H9 (cell line): ENCODE results near the gene THBS4. TPM values are rescaled to one million over a fixed set of nuclear protein-coding genes. Genes with fewer than 3 reads are reported as not detected.

ENCODE experiments used
- DNase-seq: peaks from one replicate; pipeline ENCODE4 v3.0.0-alpha.2; 2017
- H2AFZ ChIP-seq: one replicate; pipeline ENCODE4 v1.6.1; 2013; ENCODE audit warnings: mild to moderate bottlenecking, low read length, control low read depth, moderate library complexity
- H2AK5ac ChIP-seq: 2 replicates; pipeline ENCODE4 v1.6.1; 2013; ENCODE audit warnings: low read length, control low read depth, mixed read lengths; ENCODE audit not compliant: insufficient read length
- H2BK120ac ChIP-seq: one replicate; pipeline ENCODE4 v1.6.1; 2013; ENCODE audit warnings: low read depth, mild to moderate bottlenecking, low read length, control low read depth, inconsistent platforms; ENCODE audit not compliant: poor library complexity, severe bottlenecking
- H2BK12ac ChIP-seq: 2 replicates; pipeline ENCODE4 v1.6.1; 2013; ENCODE audit warnings: low read length, control low read depth, mixed read lengths, low read depth; ENCODE audit not compliant: insufficient read length
- H2BK15ac ChIP-seq: 2 replicates; pipeline ENCODE4 v1.6.1; 2013; ENCODE audit warnings: low read depth, low read length, control low read depth
- H2BK20ac ChIP-seq: one replicate; pipeline ENCODE4 v1.6.1; 2013; ENCODE audit warnings: low read depth, mild to moderate bottlenecking, low read length, control low read depth, inconsistent platforms; ENCODE audit not compliant: poor library complexity, severe bottlenecking
- H2BK5ac ChIP-seq: 2 replicates; pipeline ENCODE4 v1.6.1; 2013; ENCODE audit warnings: low read length, control low read depth, mixed read lengths; ENCODE audit not compliant: insufficient read length
- H3K14ac ChIP-seq: 2 replicates; pipeline ENCODE4 v1.6.1; 2013; ENCODE audit warnings: low read length, control low read depth; ENCODE audit not compliant: insufficient read depth
- H3K18ac ChIP-seq: 2 replicates; pipeline ENCODE4 v1.6.1; 2013; ENCODE audit warnings: low read depth, mild to moderate bottlenecking, mixed read lengths, low read length, control low read depth; ENCODE audit not compliant: insufficient read length
- H3K23ac ChIP-seq: 2 replicates; pipeline ENCODE4 v1.6.1; 2013; ENCODE audit warnings: low read length, control low read depth, mixed read lengths, low read depth; ENCODE audit not compliant: insufficient read length
- H3K23me2 ChIP-seq: 2 replicates; pipeline ENCODE4 v1.6.1; 2013; ENCODE audit warnings: low read depth, mild to moderate bottlenecking, mixed read lengths, low read length, control low read depth; ENCODE audit not compliant: insufficient read length, poor library complexity, severe bottlenecking
- H3K27ac ChIP-seq: 2 replicates; pipeline ENCODE4 v1.5.1; 2013; ENCODE audit warnings: low read length, control low read depth, mixed read lengths, low read depth; ENCODE audit not compliant: insufficient read length
- H3K27me3 ChIP-seq: 2 replicates; pipeline ENCODE4 v1.6.1; 2013; ENCODE audit warnings: low read length, control low read depth, inconsistent platforms; ENCODE audit not compliant: insufficient read depth
- H3K4ac ChIP-seq: 2 replicates; pipeline ENCODE4 v1.6.1; 2013; ENCODE audit warnings: low read depth, mild to moderate bottlenecking, control low read depth, inconsistent platforms, low read length, moderate library complexity
- H3K4me1 ChIP-seq: 2 replicates; pipeline ENCODE4 v1.6.1; 2013; ENCODE audit warnings: low read length, control low read depth, inconsistent platforms; ENCODE audit not compliant: insufficient read depth
- H3K4me2 ChIP-seq: 2 replicates; pipeline ENCODE4 v1.6.1; 2013; ENCODE audit warnings: low read length, control low read depth, mixed read lengths; ENCODE audit not compliant: insufficient read length, insufficient read depth
- H3K56ac ChIP-seq: 2 replicates; pipeline ENCODE4 v1.6.1; 2013; ENCODE audit warnings: low read depth, mild to moderate bottlenecking, mixed read lengths, low read length, control low read depth; ENCODE audit not compliant: insufficient read length
- H3K79me1 ChIP-seq: 2 replicates; pipeline ENCODE4 v1.6.1; 2013; ENCODE audit warnings: low read depth, mild to moderate bottlenecking, moderate library complexity, low read length, control low read depth, inconsistent platforms; ENCODE audit not compliant: insufficient read depth, poor library complexity, severe bottlenecking
- H3K79me2 ChIP-seq: 2 replicates; pipeline ENCODE4 v1.6.1; 2013; ENCODE audit warnings: low read length, control low read depth, inconsistent platforms; ENCODE audit not compliant: insufficient read depth
- H3K9ac ChIP-seq: 2 replicates; pipeline ENCODE4 v1.6.1; 2013; ENCODE audit warnings: low read length, control low read depth, mixed read lengths; ENCODE audit not compliant: insufficient read length; ENCODE audit errors: extremely low read depth
- H3K9me3 ChIP-seq: one replicate; pipeline ENCODE4 v1.6.1; 2013; ENCODE audit warnings: low read depth, low read length, inconsistent platforms; ENCODE audit not compliant: control insufficient read depth
- H3T11ph ChIP-seq: one replicate; pipeline ENCODE4 v1.6.1; 2013; ENCODE audit warnings: mild to moderate bottlenecking, low read length, control low read depth, inconsistent platforms
- H4K20me1 ChIP-seq: one replicate; pipeline ENCODE4 v1.6.1; 2013; ENCODE audit not compliant: control insufficient read depth, insufficient read length, insufficient read depth
- H4K5ac ChIP-seq: 2 replicates; pipeline ENCODE4 v1.6.1; 2013; ENCODE audit warnings: low read depth, mild to moderate bottlenecking, mixed read lengths, low read length, control low read depth; ENCODE audit not compliant: insufficient read length
- H4K8ac ChIP-seq: replicated peaks from 2 replicates; pipeline ENCODE4 v1.6.1; 2013; ENCODE audit warnings: low read length, control low read depth, mixed read lengths, low read depth; ENCODE audit not compliant: insufficient read length
- H4K91ac ChIP-seq: 2 replicates; pipeline ENCODE4 v1.6.1; 2013; ENCODE audit warnings: low read depth, mild to moderate bottlenecking, moderate library complexity, mixed read lengths, low read length, control low read depth; ENCODE audit not compliant: insufficient read length
- H3K27ac Mint-ChIP-seq, 3 experiments: 2 replicates in 2 of 3; 3 replicates in 1 of 3; pipeline ENCODE4 v1.8.0; 2020 to 2021; ENCODE audit warnings: mixed read lengths in 3 of 3, mild to moderate bottlenecking in 1 of 3, moderate library complexity in 1 of 3
- H3K27me3 Mint-ChIP-seq: 2 replicates; pipeline ENCODE4 v1.8.0; 2021; ENCODE audit warnings: low read depth, mild to moderate bottlenecking, moderate library complexity, mixed read lengths
- H3K36me3 Mint-ChIP-seq, 3 experiments: 2 replicates in 2 of 3; 3 replicates in 1 of 3; pipeline ENCODE4 v1.8.0; 2020 to 2021; ENCODE audit warnings: low read depth in 3 of 3, mixed read lengths in 3 of 3; ENCODE audit not compliant: insufficient read depth in 1 of 3
- H3K4me1 Mint-ChIP-seq, 2 experiments: 2 replicates each; pipeline ENCODE4 v1.8.0; 2020; ENCODE audit warnings: mixed read lengths in 2 of 2
- H3K4me3 Mint-ChIP-seq, 2 experiments: 2 replicates in 1 of 2; 3 replicates in 1 of 2; pipeline ENCODE4 v1.8.0; 2020 to 2021; ENCODE audit warnings: mild to moderate bottlenecking in 2 of 2, mixed read lengths in 2 of 2, moderate library complexity in 1 of 2
- H3K9me3 Mint-ChIP-seq, 2 experiments: 2 replicates in 1 of 2; 3 replicates in 1 of 2; pipeline ENCODE4 v1.8.0; 2020; ENCODE audit warnings: mild to moderate bottlenecking in 2 of 2, mixed read lengths in 2 of 2, moderate library complexity in 1 of 2
- CTCF ChIP-seq: fragments of 200-600 bp; sonication (generic); conservative IDR thresholded peaks from 3 replicates; pipeline ENCODE4 v1.8.0; 2021; ENCODE audit warnings: antibody characterized with exemption, mild to moderate bottlenecking
- total RNA-seq: library from RNA; stranded (reverse); gene quantifications from 2 replicates; pipeline ENCODE4 v1.2.1, GENCODE V29; 2021

The THBS4 gene
- total RNA-seq, 1 experiment from 2014 or later: 19.0 TPM

- no peak overlapping the region for H3K4me3 Mint-ChIP-seq
- no peak overlapping the region for H2AFZ ChIP-seq
- no peak overlapping the region for H4K8ac ChIP-seq
- no peaks in the 10 kb centered on the region for H3K27me3 Mint-ChIP-seq
- H3K79me1 ChIP-seq: no peaks in the 10 kb centered on the region
- no peak overlapping the region for H4K5ac ChIP-seq
- H3K4me1 Mint-ChIP-seq: peaks cover 5 to 9% of the 10 kb centered on the region in 2 experiments
- no peaks in the 10 kb centered on the region for H3K9me3 ChIP-seq
- H3K23me2 ChIP-seq: peaks cover 1% of the 10 kb centered on the region
- no peak for DNase-seq
- no peak overlapping the region for H2BK12ac ChIP-seq
- H2BK20ac ChIP-seq: no peak overlapping the region
- H3T11ph ChIP-seq: no peak overlapping the region
- no peak overlapping the region for H3K9ac ChIP-seq
- H3K23ac ChIP-seq: no peak overlapping the region
- no peak overlapping the region for H3K56ac ChIP-seq
- no peaks in the 10 kb centered on the region for H3K79me2 ChIP-seq
- H3K27ac ChIP-seq: no peak overlapping the region
- no peak overlapping the region for H3K27ac Mint-ChIP-seq
- H2BK120ac ChIP-seq: no peak overlapping the region
- no peak overlapping the region for H2BK15ac ChIP-seq
- no peak overlapping the region for H3K4me2 ChIP-seq
- no peaks in the 10 kb centered on the region for H4K20me1 ChIP-seq
- H3K9me3 Mint-ChIP-seq: no peaks in the 10 kb centered on the region
- no peak overlapping the region for H4K91ac ChIP-seq
- H3K14ac ChIP-seq: no peak overlapping the region
- H3K27me3 ChIP-seq: no peaks in the 10 kb centered on the region
- H2AK5ac ChIP-seq: no peak overlapping the region
- peaks cover 20 to 75% (median 67%) of the 10 kb centered on the region in 3 experiments for H3K36me3 Mint-ChIP-seq
- no peak overlapping the region for H3K4ac ChIP-seq
- H3K18ac ChIP-seq: no peak overlapping the region
- H3K4me1 ChIP-seq: no peaks in the 10 kb centered on the region
- no peak overlapping the region for H2BK5ac ChIP-seq
- TF ChIP-seq CTCF: no peak
Observed at GRCh38 chr5:79986260-79986659, 48.9 kb upstream of the THBS4 start.
